DMS53 (cell line): ENCODE data around the gene RGPD3.

Experiments
- DNase-seq: peaks from one replicate; lab custom pipeline; 2025; lab: John Stamatoyannopoulos, UW

Gene RGPD3

GRCh38 chr2:106342831-106343251 is 125.4 kb downstream of the RGPD3 start:
- DNase-seq, result no peak

GRCh38 chr2:106341666-106342065 is 126.5 kb downstream of the RGPD3 start:
- DNase-seq, result no peak
